HCT116 (cell line): ENCODE results near the gene NFIA. TPM values are rescaled to one million over a fixed set of nuclear protein-coding genes. Genes with fewer than 3 reads are reported as not detected.

Experiments
- ATAC-seq: fragments of 200-7000 bp; cut with Tn5 transposase; 2 replicates; pipeline ENCODE4 v1.9.1; 2020; ENCODE audit warnings: mild to moderate bottlenecking, moderate library complexity
- BruUV-seq: library from RNA; stranded (reverse); fragments of 400-500 nt; replicated peaks from 2 replicates; lab custom pipeline; 2021; lab: Mats Ljungman, UMichigan
- CTCF ChIA-PET: fragments of 300-600 bp; sonication (Branson Sonifier 250); formaldehyde crosslinking; loops from one replicate; lab custom pipeline; 2021; ENCODE audit warnings: antibody characterized with exemption; lab: Charles Lee
- POLR2A ChIA-PET: fragments of 300-600, 350-600 bp; sonication (Branson Sonifier 250); formaldehyde crosslinking; loops from one replicate; lab custom pipeline; 2021; ENCODE audit warnings: antibody characterized with exemption; lab: Charles Lee
- RAD21 ChIA-PET, 2 experiments: fragments of 300-600 bp; sonication (Branson Sonifier 250); formaldehyde crosslinking; loops; one replicate each; lab custom pipeline; 2023; ENCODE audit warnings: low total read pairs in 2 of 2; ENCODE audit not compliant: uncharacterized antibody in 2 of 2, unreplicated experiment in 2 of 2, low non-redundant PET in 1 of 2; lab: Charles Lee
- DNase-seq: peaks from one replicate; pipeline ENCODE4 v3.0.0-alpha.2; 2010; ENCODE audit warnings: low read depth, low spot score
- H2AFZ ChIP-seq: fragments of 200-600 bp; shearing (Covaris generic), sonication (generic); 2 replicates; pipeline ENCODE4 v1.6.1; 2017; ENCODE audit warnings: low read depth, mixed run types, mixed read lengths, antibody characterized with exemption, low read length; ENCODE audit not compliant: poor library complexity, severe bottlenecking
- H3K27ac ChIP-seq: 2 replicates; pipeline ENCODE4 v1.5.1; 2012; ENCODE audit warnings: low read depth, low read length
- H3K27me3 ChIP-seq: fragments of 200-600 bp; sonication (generic); 2 replicates; pipeline ENCODE4 v1.6.1; 2016; ENCODE audit warnings: mixed run types, low read length, mixed read lengths; ENCODE audit not compliant: insufficient read depth
- H3K36me3 ChIP-seq, 2 experiments: fragments of 200-500 bp in 1 of 2; fragments of 200-600 bp in 1 of 2; sonication (Bioruptor generic) in 1 of 2; sonication (generic) in 1 of 2; 2 replicates each; pipeline versions ENCODE4 v1.5.1 to v1.6.1; 2014 to 2016; ENCODE audit warnings: low read length in 2 of 2, inconsistent platforms in 1 of 2, mixed read lengths in 1 of 2, mixed run types in 1 of 2; ENCODE audit not compliant: insufficient read depth in 2 of 2, control insufficient read depth in 1 of 2
- H3K4me1 ChIP-seq, 2 experiments: fragments of 200-600 bp in 1 of 2; sonication (generic) in 1 of 2; 2 replicates each; pipeline versions ENCODE4 v1.5.1 to v1.6.1; 2012 to 2017; ENCODE audit warnings: low read length in 2 of 2, inconsistent platforms in 1 of 2, mild to moderate bottlenecking in 1 of 2, mixed read lengths in 1 of 2, mixed run types in 1 of 2, moderate library complexity in 1 of 2; ENCODE audit not compliant: insufficient read depth in 2 of 2, control insufficient read depth in 1 of 2
- H3K4me2 ChIP-seq: fragments of 200-600 bp; sonication (generic); 2 replicates; pipeline ENCODE4 v1.6.1; 2017; ENCODE audit warnings: mixed run types, low read length, mixed read lengths
- H3K4me3 ChIP-seq, 2 experiments: fragments of 200-600 bp in 1 of 2; sonication (generic) in 1 of 2; replicated peaks in 1 of 2; 2 replicates each; pipeline ENCODE4 v1.5.1; 2011 to 2016; ENCODE audit warnings: low read length in 2 of 2, control low read depth in 1 of 2, low read depth in 1 of 2, mild to moderate bottlenecking in 1 of 2, mixed read lengths in 1 of 2, mixed run types in 1 of 2
- H3K79me2 ChIP-seq: fragments of 200-600 bp; sonication (generic); 2 replicates; pipeline ENCODE4 v1.6.1; 2017; ENCODE audit warnings: mild to moderate bottlenecking, mixed run types, low read length, moderate library complexity, mixed read lengths; ENCODE audit not compliant: insufficient read depth
- H3K9ac ChIP-seq: fragments of 200-600 bp; sonication (generic); 2 replicates; pipeline ENCODE4 v1.6.1; 2016; ENCODE audit warnings: low read length, mixed read lengths
- H3K9me2 ChIP-seq: fragments of 200-600 bp; sonication (generic), shearing (Covaris generic); 2 replicates; pipeline ENCODE4 v1.6.1; 2017; ENCODE audit warnings: mixed run types, mild to moderate bottlenecking, moderate library complexity; ENCODE audit not compliant: insufficient read depth
- H3K9me3 ChIP-seq, 2 experiments: fragments of 200-500 bp in 1 of 2; fragments of 200-600 bp in 1 of 2; sonication (Bioruptor generic) in 1 of 2; sonication (generic) in 1 of 2; 2 replicates each; pipeline ENCODE4 v1.6.1; 2014 to 2017; ENCODE audit warnings: low read length in 2 of 2, mixed read lengths in 2 of 2, inconsistent platforms in 1 of 2, low read depth in 1 of 2, mild to moderate bottlenecking in 1 of 2, mixed run types in 1 of 2, moderate library complexity in 1 of 2; ENCODE audit not compliant: control insufficient read depth in 1 of 2, insufficient read depth in 1 of 2
- H4K20me1 ChIP-seq: fragments of 200-600 bp; sonication (generic), shearing (Covaris generic); 2 replicates; pipeline ENCODE4 v1.6.1; 2017; ENCODE audit warnings: mixed run types, mild to moderate bottlenecking, moderate library complexity; ENCODE audit not compliant: insufficient read depth
- RAD21 ChIP-seq: IDR thresholded peaks from 2 replicates; pipeline ENCODE4 v1.6.1; 2012; ENCODE audit warnings: low read depth, mild to moderate bottlenecking
- REST ChIP-seq: IDR thresholded peaks from 2 replicates; pipeline ENCODE4 v1.6.1; 2012; ENCODE audit warnings: low read depth
- SP1 ChIP-seq: IDR thresholded peaks from 2 replicates; pipeline ENCODE4 v1.6.1; 2012; ENCODE audit warnings: low read depth
- ZNF274 ChIP-seq: fragments of 200-500 bp; sonication (Bioruptor generic); IDR thresholded peaks from 2 replicates; pipeline ENCODE4 v1.6.1; 2014; ENCODE audit warnings: mild to moderate bottlenecking, low read depth, low read length, inconsistent platforms
- intact Hi-C: fragments of 100-400 bp; cut with micrococcal nuclease; formaldehyde crosslinking; loops from 2 replicates; pipeline ENCODE4 v1.10.0; 2022
- total RNA-seq: library from RNA; stranded (reverse); gene quantifications from one replicate; pipeline ENCODE4 v1.2.1, GENCODE V29; 2021; ENCODE audit not compliant: unreplicated experiment

The NFIA gene
- total RNA-seq, 1 experiment from 2014 or later: 17.2 TPM

GRCh38 chr1:61253912-61254633 is 171.7 kb downstream of the NFIA start:
- Histone ChIP-seq H3K4me1 (no peaks in the 10 kb centered on the region), H3K4me2 (no peak overlapping the region), H3K27ac (no peak overlapping the region), H4K20me1 (no peaks in the 10 kb centered on the region), H2AFZ (no peak overlapping the region), H3K9me3 (no peaks in the 10 kb centered on the region), H3K79me2 (no peaks in the 10 kb centered on the region), H3K9me2 (no peaks in the 10 kb centered on the region), H3K36me3 (no peaks in the 10 kb centered on the region), H3K27me3 (no peaks in the 10 kb centered on the region), H3K9ac (no peak overlapping the region), H3K4me3 (no peak overlapping the region)
- ATAC-seq: no peak
- TF ChIP-seq REST (no peak), SP1 (no peak), ZNF274 (no peak), RAD21 (no peak)
- RAD21 ChIA-PET: no interaction called here
- POLR2A ChIA-PET: no interaction called here
- CTCF ChIA-PET: no interaction called here
- BruUV-seq: no TSS peak
- DNase-seq: no peak
- intact Hi-C loops: no loop called here
